Measurements from ENCODE around the gene PRKCZ. TPM values are rescaled to one million over a fixed set of nuclear protein-coding genes. Genes with fewer than 3 reads are reported as not detected.

PRKCZ gene
- total and polyA plus RNA-seq, 4 donors, result 4.8 to 9.9 (median 8.4) TPM

DNA sequence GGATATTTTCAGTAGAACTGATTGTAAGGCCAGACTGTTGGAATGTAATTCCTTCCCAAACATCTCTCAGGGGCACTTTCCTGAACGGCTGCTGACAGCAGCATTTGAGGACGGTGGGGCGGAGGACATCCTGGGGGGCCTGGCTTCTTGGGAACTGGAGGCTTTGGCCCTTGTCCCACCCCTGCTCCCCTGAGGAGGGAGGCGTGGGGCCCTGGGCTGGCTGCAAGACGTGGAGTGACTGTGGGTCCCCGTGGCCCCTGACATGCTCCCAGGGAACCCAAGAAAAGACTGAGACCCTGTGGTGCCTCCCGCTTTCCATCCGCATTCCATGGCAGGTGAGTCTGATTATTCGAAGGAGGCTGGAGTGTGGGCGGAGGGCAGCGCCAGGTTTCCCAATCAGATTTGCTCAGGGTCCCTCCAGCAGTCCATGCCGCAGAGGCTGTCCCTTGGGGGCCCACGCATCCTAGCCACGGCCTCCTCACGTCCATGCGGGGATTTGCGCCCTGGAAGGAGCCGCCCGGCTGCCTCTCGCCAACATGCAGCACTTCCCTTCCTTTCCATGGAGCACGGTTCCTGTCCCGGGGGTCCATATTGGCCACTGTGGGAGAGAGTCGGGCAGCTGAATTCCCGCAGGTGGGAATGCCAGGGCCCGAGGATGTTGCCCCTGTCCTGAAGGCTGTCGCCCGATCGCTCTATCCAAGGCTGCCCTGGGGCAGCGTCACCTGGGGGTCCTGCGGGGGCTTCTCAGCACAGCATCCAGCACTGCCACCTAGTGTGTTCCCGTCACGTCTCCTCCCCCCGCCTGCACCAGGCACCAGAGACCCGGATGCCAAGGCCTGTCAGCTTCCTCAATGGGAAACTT is 75.4 kb downstream of the PRKCZ start:
- 94% methylated on average over 34 of the region's 34 CpGs for WGBS
- Histone ChIP-seq H3K27ac (ENCODE audit: low read depth in 1 of 2, low read length in 2 of 2) (no peak overlapping the region), H3K27me3 (ENCODE audit: control insufficient read depth in 4 of 4, insufficient read depth in 4 of 4, low read length in 3 of 4) (no peaks in the 10 kb centered on the region), H3K36me3 (ENCODE audit: control insufficient read depth in 4 of 4, insufficient read depth in 3 of 4, low read depth in 1 of 4, low read length in 3 of 4) (peaks cover 0 to 3% (median 0%) of the 10 kb centered on the region in 4 donors), H3K4me1 (ENCODE audit: control insufficient read depth in 4 of 4, insufficient read depth in 4 of 4, low read length in 3 of 4) (no peaks in the 10 kb centered on the region), H3K4me3 (ENCODE audit: low read depth in 1 of 3, low read length in 3 of 3) (no peak overlapping the region), H3K9ac (ENCODE audit: low read depth in 1 of 2, low read length in 2 of 2) (no peak overlapping the region), H3K9me3 (ENCODE audit: control insufficient read depth in 4 of 4, low read length in 3 of 4) (no peaks in the 10 kb centered on the region)
- DNase-seq (ENCODE audit: low spot score), result no peak
- no peak for TF ChIP-seq EGR1 (IDR thresholded peaks at IDR 0.05; ENCODE audit: low read depth in 2 of 2)
- TF ChIP-seq, protein P1, sequence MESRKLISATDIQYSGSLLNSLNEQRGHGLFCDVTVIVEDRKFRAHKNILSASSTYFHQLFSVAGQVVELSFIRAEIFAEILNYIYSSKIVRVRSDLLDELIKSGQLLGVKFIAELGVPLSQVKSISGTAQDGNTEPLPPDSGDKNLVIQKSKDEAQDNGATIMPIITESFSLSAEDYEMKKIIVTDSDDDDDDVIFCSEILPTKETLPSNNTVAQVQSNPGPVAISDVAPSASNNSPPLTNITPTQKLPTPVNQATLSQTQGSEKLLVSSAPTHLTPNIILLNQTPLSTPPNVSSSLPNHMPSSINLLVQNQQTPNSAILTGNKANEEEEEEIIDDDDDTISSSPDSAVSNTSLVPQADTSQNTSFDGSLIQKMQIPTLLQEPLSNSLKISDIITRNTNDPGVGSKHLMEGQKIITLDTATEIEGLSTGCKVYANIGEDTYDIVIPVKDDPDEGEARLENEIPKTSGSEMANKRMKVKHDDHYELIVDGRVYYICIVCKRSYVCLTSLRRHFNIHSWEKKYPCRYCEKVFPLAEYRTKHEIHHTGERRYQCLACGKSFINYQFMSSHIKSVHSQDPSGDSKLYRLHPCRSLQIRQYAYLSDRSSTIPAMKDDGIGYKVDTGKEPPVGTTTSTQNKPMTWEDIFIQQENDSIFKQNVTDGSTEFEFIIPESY (IDR thresholded peaks at IDR 0.05), result no peak
- TF ChIP-seq TAF1 (conservative IDR thresholded peaks at IDR 0.05), result no peak
- no peak for TF ChIP-seq RXRA (IDR thresholded peaks at IDR 0.05)
- no peak for TF ChIP-seq GABPA (IDR thresholded peaks at IDR 0.05 in 1 of 2, conservative IDR thresholded peaks at IDR 0.05 in 1 of 2)
- TF ChIP-seq YY1 (IDR thresholded peaks at IDR 0.05), result no peak
- no peak for TF ChIP-seq FOXA1 (IDR thresholded peaks at IDR 0.05)
- no peak for TF ChIP-seq HNF4A (conservative IDR thresholded peaks at IDR 0.05)
- TF ChIP-seq FOXA2 (IDR thresholded peaks at IDR 0.05), result no peak
- no peak for TF ChIP-seq HNF4G (IDR thresholded peaks at IDR 0.05)
- TF ChIP-seq SP1 (IDR thresholded peaks at IDR 0.05), result no peak

DNA sequence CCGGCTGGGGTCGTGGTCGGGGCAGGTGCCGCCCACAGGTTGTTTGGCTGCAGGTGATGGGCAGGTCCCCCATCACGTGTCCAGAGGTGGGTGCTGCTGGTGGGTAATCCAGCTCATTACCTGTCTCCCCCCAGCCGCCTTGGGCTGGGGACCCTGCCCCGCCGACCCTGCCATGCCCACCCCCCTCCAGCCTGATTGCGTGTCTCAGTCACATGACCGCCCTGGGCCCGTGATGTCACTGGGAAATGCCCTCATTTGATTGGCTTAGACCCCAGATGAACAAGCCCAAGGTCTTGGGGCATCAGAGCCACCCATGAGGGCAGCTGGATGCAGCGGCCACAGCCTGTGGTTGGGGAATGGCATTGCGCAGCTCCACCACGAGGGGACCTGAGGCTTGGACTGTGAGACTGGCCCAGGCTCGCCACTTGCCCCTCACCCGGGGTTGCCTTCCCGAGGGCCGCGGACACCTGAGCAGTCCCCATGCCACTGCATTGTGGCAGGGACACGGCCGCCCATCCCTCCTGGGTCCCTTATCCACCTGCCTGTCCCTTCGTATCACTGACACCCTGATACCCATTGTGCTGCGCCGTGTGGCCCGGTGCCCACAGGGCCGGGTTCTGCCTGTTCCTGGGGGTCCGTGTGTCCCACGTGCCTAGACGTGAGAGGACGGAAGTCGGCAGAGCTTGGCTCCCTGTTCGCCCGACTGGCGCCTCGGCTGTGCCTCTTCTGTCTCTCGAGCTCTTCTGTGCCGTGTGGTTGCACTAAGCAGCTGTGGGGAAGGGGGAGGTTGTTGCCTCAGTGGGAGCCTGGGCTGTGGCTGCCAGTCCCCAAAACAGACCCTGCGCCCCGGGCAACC is 76.3 kb downstream of the PRKCZ start:
- TF ChIP-seq HNF4G (IDR thresholded peaks at IDR 0.05) (no peak), FOXA2 (IDR thresholded peaks at IDR 0.05) (no peak), RXRA (IDR thresholded peaks at IDR 0.05) (no peak), FOXA1 (IDR thresholded peaks at IDR 0.05) (no peak), JUND (IDR thresholded peaks at IDR 0.05) (no peak)
- TF ChIP-seq, protein P1 (IDR thresholded peaks at IDR 0.05), result no peak
- Histone ChIP-seq H3K27me3 (ENCODE audit: control insufficient read depth in 4 of 4, insufficient read depth in 4 of 4, low read length in 3 of 4) (no peaks in the 10 kb centered on the region), H3K9ac (ENCODE audit: low read depth in 1 of 2, low read length in 2 of 2) (no peak overlapping the region), H3K4me1 (ENCODE audit: control insufficient read depth in 4 of 4, insufficient read depth in 4 of 4, low read length in 3 of 4) (no peaks in the 10 kb centered on the region), H3K4me3 (ENCODE audit: low read depth in 1 of 3, low read length in 3 of 3) (no peak overlapping the region), H3K9me3 (ENCODE audit: control insufficient read depth in 4 of 4, low read length in 3 of 4) (no peaks in the 10 kb centered on the region), H3K36me3 (ENCODE audit: control insufficient read depth in 4 of 4, insufficient read depth in 3 of 4, low read depth in 1 of 4, low read length in 3 of 4) (peaks cover 0 to 3% (median 0%) of the 10 kb centered on the region in 4 donors), H3K27ac (ENCODE audit: low read depth in 1 of 2, low read length in 2 of 2) (no peak overlapping the region)
- WGBS, result 90% methylated on average over 39 of the region's 39 CpGs
- DNase-seq (ENCODE audit: low spot score), result no peak
